Stimulated activated CD4-positive, alpha-beta T cell treated with anti-CD3 and anti-CD28 coated beads, Interleukin-15, amount 100 ng/mL, for 1 hour (primary cell): ENCODE measurements around the gene FCHO1.
A peak's percentile ranks its signal among the peaks of the same experiment; 100 is the strongest.

Experiments
- DNase-seq, 2 donors: peaks; one replicate each; pipeline ENCODE4 v3.0.0-alpha.2; 2020; ENCODE audit warnings: low read depth in 1 of 2, low spot score in 1 of 2

Gene FCHO1, protein sequence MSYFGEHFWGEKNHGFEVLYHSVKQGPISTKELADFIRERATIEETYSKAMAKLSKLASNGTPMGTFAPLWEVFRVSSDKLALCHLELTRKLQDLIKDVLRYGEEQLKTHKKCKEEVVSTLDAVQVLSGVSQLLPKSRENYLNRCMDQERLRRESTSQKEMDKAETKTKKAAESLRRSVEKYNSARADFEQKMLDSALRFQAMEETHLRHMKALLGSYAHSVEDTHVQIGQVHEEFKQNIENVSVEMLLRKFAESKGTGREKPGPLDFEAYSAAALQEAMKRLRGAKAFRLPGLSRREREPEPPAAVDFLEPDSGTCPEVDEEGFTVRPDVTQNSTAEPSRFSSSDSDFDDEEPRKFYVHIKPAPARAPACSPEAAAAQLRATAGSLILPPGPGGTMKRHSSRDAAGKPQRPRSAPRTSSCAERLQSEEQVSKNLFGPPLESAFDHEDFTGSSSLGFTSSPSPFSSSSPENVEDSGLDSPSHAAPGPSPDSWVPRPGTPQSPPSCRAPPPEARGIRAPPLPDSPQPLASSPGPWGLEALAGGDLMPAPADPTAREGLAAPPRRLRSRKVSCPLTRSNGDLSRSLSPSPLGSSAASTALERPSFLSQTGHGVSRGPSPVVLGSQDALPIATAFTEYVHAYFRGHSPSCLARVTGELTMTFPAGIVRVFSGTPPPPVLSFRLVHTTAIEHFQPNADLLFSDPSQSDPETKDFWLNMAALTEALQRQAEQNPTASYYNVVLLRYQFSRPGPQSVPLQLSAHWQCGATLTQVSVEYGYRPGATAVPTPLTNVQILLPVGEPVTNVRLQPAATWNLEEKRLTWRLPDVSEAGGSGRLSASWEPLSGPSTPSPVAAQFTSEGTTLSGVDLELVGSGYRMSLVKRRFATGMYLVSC

GRCh38 chr19:17751103-17751911 is at the start of gene FCHO1:
TSS of gene FCHO1 (plus strand) at chr19:17751477. CDS start at chr19:17755165, 3,688 bp downstream.
- DNase-seq: peak; percentile 71 to 74

- DNase-seq: peak; percentile 40 to 69
Measured at GRCh38 chr19:17703824-17704463, 47.3 kb upstream of the FCHO1 start.

DNA sequence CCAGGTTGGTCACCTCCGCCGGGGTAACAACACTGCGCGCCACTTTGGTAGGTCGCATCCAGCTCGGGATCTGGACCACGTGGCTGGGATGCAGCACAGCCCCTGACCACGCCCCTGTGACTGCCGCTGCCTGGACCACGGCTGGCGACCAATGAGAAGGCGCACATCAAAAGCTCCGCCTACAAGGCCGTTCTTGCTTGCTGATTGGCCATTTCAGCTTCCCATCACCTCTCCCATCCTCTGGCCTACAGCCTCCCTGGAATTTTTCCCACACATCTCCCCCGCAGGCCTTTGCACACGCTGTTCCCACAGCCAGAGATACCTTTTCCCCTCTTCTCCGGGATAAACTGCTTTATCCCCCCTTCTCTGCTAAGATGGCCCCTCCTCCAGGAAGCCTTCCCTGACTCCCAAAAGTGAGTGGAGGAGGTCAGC is 44.5 kb upstream of the FCHO1 start:
- no peak for DNase-seq

GRCh38 chr19:17711851-17712250 is 39.4 kb upstream of the FCHO1 start:
- DNase-seq: no peak

DNA sequence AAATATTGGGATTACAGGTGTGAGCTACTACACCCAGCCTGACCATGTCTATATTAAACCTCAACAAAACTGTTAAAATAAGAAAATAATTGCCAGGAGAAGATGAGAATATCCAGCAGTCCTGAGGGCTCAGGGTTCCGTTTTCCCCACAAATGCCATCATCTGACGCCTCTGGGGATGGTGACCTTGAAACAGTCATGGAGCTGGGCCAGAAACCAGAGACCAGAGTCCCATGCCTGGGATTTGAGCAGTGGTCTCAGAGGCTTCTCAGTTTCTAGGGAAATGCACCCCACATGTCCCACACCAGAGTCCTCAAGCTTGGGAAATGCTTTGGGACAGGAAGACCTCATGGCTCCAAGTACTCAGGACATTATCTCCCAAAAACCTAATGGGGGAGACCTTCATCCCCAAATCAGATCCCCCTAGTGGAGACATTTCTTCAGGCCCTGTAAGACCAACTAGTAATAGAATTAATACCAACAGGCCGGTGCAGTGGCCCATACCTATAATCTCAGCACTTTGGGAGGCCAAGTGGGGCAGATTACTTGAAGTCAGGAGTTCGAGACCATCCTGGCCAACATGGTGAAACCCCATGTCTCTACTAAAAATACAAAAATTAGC is 34.9 kb upstream of the FCHO1 start:
- DNase-seq: no peak

- no peak for DNase-seq
Measured at GRCh38 chr19:17718550-17718946, 32.7 kb upstream of the FCHO1 start.

- DNase-seq: peak; percentile 15 to 59
Measured at GRCh38 chr19:17718947-17719711, 32.1 kb upstream of the FCHO1 start, which contains the start of gene MAP1S. TSS of gene MAP1S (plus strand) at chr19:17719480. CDS start at chr19:17719503, 23 bp downstream.

DNA sequence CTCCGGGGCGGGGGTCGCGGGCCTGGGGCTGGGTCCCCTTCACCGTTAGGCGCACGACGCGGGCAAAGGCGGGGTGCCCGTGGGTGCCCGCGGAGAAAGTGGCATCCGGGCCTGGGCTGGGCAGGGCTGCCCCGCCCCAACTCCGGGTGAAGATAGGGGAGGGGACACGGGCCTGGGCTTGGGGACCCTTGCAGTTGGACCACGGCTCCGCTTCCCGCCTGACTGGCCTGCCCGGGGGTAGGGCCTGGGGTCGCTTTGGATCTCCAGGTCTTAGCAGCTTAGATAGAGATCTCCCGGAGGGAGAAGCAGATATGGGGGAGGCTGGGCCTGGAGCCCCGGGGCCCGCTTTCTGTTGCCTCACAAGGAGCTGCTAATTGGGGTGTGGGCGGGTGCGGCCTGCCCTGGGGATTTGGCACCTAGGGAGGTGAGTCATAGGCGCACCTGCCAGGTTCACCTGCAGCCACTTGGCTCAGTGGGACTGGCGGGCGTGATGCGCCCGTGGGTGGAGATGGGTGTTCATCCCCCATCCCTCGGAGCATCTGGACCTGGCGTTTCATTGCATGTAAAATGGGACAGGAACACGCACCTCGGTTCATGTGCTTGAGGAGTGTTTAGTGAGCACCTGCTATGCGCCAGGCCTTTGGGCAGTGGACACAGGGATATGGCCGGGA is 31.4 kb upstream of the FCHO1 start:
- peak in 1 of 2 donors; percentile 24 for DNase-seq

GRCh38 chr19:17720440-17720839 is 30.8 kb upstream of the FCHO1 start:
- DNase-seq: no peak

GRCh38 chr19:17721111-17721628 is 30.1 kb upstream of the FCHO1 start:
- DNase-seq: no peak

DNA sequence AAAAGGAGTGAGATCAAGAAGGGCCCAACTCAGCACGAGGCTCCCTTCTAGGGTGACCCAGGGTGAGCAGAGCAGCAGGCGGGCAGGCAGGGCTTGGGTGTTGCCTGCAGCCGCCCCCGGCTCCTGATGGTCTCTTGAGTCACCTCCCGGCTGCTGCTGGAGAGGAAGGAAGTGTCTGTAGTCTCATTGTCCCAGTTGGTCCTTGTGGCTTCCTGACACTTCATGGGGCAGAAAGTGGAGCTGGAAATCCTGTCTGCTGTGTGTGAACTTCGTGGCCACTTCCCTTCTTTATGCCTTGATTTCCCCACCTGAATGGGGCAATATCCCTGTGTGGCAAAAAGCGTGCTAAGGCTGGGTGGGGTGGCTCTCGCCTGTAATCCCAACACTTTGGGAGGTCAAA is 29.5 kb upstream of the FCHO1 start:
- no peak for DNase-seq

DNA sequence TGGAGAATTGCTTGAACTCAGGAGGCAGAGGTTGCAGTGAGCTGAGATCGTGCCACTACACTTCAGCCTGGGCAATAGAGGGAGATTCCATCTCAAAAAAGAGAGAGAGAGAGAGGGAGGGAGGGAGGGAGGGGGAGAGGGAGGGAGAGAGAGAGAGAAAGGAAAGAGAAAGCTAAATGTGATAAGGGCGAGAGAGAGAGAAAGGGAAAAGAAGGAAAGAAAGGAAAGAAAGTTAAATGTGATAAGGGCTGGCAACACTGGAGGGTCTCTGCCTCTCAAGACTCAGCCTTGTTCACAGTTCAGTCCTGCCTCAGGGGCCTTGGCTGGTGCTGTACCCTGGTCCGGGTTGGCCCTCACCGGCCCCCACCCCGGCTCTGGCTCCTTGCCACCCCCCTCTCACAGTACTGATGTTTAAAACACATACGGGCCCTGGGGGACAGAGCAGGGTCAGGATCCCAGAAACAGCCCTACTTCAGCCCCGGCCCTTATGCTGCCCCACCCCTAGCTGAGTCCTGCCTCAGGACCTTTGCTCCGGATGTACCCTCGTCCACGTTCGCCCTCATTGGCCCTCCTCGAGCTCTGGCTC is 28.5 kb upstream of the FCHO1 start:
- DNase-seq: no peak

DNA sequence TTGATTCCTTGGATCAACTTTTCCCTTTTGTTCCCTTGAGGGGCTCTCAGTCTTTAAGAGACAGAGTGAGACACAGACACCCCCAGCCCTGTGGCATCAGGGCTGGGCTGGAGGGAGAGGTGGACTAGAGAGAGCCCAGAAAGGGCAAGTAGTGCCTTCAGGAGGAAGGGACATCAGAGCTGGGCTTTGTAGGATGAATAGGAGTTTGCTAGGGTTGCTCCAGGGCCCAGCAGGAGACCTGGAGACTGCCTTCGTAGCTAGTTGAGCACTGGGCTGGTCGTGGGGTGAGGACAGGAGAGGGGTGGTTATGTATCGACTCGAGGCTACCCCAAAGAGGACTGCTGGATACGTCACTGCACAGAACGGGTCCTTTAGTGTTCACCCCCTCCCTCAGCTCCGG is 26.6 kb upstream of the FCHO1 start:
- no peak for DNase-seq

DNA sequence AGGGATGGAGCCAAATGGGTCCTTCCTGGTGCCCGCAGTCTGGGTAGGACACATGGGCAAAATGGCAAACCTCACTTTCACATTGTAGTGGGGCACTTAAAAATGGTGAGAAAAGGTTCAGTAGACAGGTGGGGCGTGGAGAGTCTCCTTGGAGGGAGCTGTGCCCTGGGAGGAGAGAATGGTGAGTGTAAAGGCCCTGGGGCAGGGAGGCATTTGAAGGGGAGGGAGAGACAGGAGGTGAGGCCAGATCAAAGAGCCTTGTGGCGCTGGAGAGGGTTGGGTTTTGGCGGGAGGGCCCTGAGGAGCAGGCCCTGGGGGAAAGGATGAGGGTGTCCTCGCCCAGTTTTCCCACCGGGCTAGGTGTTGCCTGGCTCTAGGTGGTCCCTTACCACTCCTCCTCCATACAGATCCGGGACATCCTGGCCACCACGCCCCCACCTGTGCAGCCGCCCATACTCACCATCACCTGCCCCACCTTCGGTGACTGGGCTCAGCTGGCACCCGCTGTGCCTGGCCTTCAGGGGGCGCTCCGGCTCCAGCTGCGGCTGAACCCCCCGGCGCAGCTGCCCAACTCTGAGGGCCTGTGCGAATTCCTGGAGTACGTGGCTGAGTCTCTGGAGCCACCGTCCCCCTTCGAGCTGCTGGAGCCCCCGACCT is 25.7 kb upstream of the FCHO1 start:
- DNase-seq: no peak

GRCh38 chr19:17726136-17726741 is 25.0 kb upstream of the FCHO1 start:
- no peak for DNase-seq

DNA sequence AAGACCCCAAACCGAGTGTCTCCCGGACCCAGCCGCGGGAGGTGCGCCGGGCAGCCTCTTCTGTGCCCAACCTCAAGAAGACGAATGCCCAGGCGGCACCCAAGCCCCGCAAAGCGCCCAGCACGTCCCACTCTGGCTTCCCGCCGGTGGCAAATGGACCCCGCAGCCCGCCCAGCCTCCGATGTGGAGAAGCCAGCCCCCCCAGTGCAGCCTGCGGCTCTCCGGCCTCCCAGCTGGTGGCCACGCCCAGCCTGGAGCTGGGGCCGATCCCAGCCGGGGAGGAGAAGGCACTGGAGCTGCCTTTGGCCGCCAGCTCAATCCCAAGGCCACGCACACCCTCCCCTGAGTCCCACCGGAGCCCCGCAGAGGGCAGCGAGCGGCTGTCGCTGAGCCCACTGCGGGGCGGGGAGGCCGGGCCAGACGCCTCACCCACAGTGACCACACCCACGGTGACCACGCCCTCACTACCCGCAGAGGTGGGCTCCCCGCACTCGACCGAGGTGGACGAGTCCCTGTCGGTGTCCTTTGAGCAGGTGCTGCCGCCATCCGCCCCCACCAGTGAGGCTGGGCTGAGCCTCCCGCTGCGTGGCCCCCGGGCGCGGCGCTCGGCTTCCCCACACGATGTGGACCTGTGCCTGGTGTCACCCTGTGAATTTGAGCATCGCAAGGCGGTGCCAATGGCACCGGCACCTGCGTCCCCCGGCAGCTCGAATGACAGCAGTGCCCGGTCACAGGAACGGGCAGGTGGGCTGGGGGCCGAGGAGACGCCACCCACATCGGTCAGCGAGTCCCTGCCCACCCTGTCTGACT is 24.1 kb upstream of the FCHO1 start:
- DNase-seq: no peak
